SK-N-SH (cell line): ENCODE data around the gene OR2A5. TPM values are rescaled to one million over a fixed set of nuclear protein-coding genes. Genes with fewer than 3 reads are reported as not detected.

Experiments
- CTCF ChIA-PET: fragments of 300-600, 350-600 bp; formaldehyde crosslinking; extraction: SDS; loops from one replicate; lab custom pipeline; 2021; lab: Yijun Ruan, JAX
- POLR2A ChIA-PET: fragments of 350-600 bp; sonication (Branson Sonifier 250); formaldehyde crosslinking; extraction: SDS; loops from one replicate; lab custom pipeline; 2020; ENCODE audit warnings: antibody characterized with exemption, inconsistent platforms; lab: Yijun Ruan, JAX
- DNase-seq: peaks from one replicate; pipeline ENCODE4 v3.0.0; 2012
- H2AFZ ChIP-seq: fragments of 200-600 bp; sonication (generic); 2 replicates; pipeline ENCODE4 v1.8.1; 2016; ENCODE audit warnings: antibody characterized with exemption, mild to moderate bottlenecking, low read depth
- H3F3A ChIP-seq: fragments of 200-600 bp; sonication (generic); replicated peaks from 2 replicates; pipeline ENCODE3; 2016; ENCODE audit warnings: antibody characterized with exemption, mild to moderate bottlenecking; ENCODE audit not compliant: insufficient read depth
- H3K27ac ChIP-seq, 2 experiments: fragments of 200-500 bp in 1 of 2; fragments of 200-600 bp in 1 of 2; sonication (Bioruptor generic) in 1 of 2; sonication (generic), shearing (Covaris generic) in 1 of 2; 2 replicates each; pipeline versions ENCODE4 v1.5.1 to v1.6.1; 2014 to 2016; ENCODE audit warnings: low read depth in 2 of 2, inconsistent platforms in 1 of 2, low read length in 1 of 2, mild to moderate bottlenecking in 1 of 2, mixed read lengths in 1 of 2
- H3K27me3 ChIP-seq: fragments of 200-600 bp; sonication (generic), shearing (Covaris generic); 2 replicates; pipeline ENCODE4 v1.6.1; 2016; ENCODE audit warnings: mixed run types; ENCODE audit not compliant: insufficient read depth
- H3K36me3 ChIP-seq, 2 experiments: fragments of 200-500 bp in 1 of 2; fragments of 200-600 bp in 1 of 2; sonication (Bioruptor generic) in 1 of 2; sonication (generic) in 1 of 2; replicated peaks in 1 of 2; 2 replicates each; pipeline versions ENCODE3 to v1.5.1; 2014 to 2016; ENCODE audit warnings: low read length in 1 of 2, mild to moderate bottlenecking in 1 of 2; ENCODE audit not compliant: insufficient read depth in 2 of 2, control insufficient read depth in 1 of 2
- H3K4me1 ChIP-seq, 2 experiments: fragments of 200-500 bp in 1 of 2; fragments of 200-600 bp in 1 of 2; sonication (Bioruptor generic) in 1 of 2; sonication (generic), shearing (Covaris generic) in 1 of 2; 2 replicates each; pipeline versions ENCODE4 v1.5.1 to v1.6.1; 2014 to 2016; ENCODE audit warnings: low read depth in 1 of 2, low read length in 1 of 2, mixed run types in 1 of 2; ENCODE audit not compliant: insufficient read depth in 2 of 2, control insufficient read depth in 1 of 2
- H3K4me2 ChIP-seq: fragments of 200-600 bp; sonication (generic), shearing (Covaris generic); 2 replicates; pipeline ENCODE4 v1.6.1; 2017; ENCODE audit warnings: mixed run types
- H3K4me3 ChIP-seq, 2 experiments: fragments of 200-500 bp in 1 of 2; fragments of 200-600 bp in 1 of 2; sonication (Bioruptor generic) in 1 of 2; sonication (generic), shearing (Covaris generic) in 1 of 2; 2 replicates each; pipeline versions ENCODE4 v1.5.1 to v1.8.1; 2014 to 2016; ENCODE audit warnings: low read depth in 2 of 2, inconsistent platforms in 1 of 2, low read length in 1 of 2, mild to moderate bottlenecking in 1 of 2, mixed read lengths in 1 of 2, moderate library complexity in 1 of 2
- H3K79me2 ChIP-seq: fragments of 200-600 bp; sonication (generic); 2 replicates; pipeline ENCODE4 v1.8.1; 2017; ENCODE audit warnings: mild to moderate bottlenecking; ENCODE audit not compliant: insufficient read depth
- H3K9ac ChIP-seq: fragments of 200-600 bp; sonication (generic); 2 replicates; pipeline ENCODE4 v1.6.1; 2017; ENCODE audit warnings: mixed run types
- H3K9me2 ChIP-seq: fragments of 200-600 bp; sonication (generic); 2 replicates; pipeline ENCODE4 v1.6.1; 2017; ENCODE audit warnings: mixed run types
- H3K9me3 ChIP-seq: fragments of 200-600 bp; sonication (generic); 2 replicates; pipeline ENCODE4 v1.6.1; 2017; ENCODE audit warnings: mixed run types, mild to moderate bottlenecking, moderate library complexity
- H4K20me1 ChIP-seq: fragments of 200-600 bp; sonication (generic); 2 replicates; pipeline ENCODE4 v1.6.1; 2017; ENCODE audit warnings: mild to moderate bottlenecking, mixed run types; ENCODE audit not compliant: insufficient read depth
- CHD2 ChIP-seq: fragments of 150-350 bp; IDR thresholded peaks from 2 replicates; pipeline ENCODE4 v1.6.1; 2018; ENCODE audit warnings: low read length; ENCODE audit not compliant: partially characterized antibody
- FOSL2 ChIP-seq: IDR thresholded peaks from 2 replicates; pipeline ENCODE4 v1.4.0; 2012; ENCODE audit warnings: low read depth, mild to moderate bottlenecking, moderate library complexity, borderline replicate concordance
- GATA2 ChIP-seq: sonication (generic); formaldehyde crosslinking; IDR thresholded peaks from 2 replicates; pipeline ENCODE4 v1.5.0; 2020; ENCODE audit warnings: mild to moderate bottlenecking, missing genetic modification reagents
- JUND ChIP-seq: IDR thresholded peaks from 2 replicates; pipeline ENCODE4 v1.4.0; 2012
- MAX ChIP-seq: IDR thresholded peaks from 2 replicates; pipeline ENCODE4 v1.4.0; 2012; ENCODE audit warnings: low read depth
- MEF2A ChIP-seq: IDR thresholded peaks from 2 replicates; pipeline ENCODE4 v1.4.0; 2012; ENCODE audit warnings: low read depth, borderline replicate concordance
- NRF1 ChIP-seq: IDR thresholded peaks from 2 replicates; pipeline ENCODE4 v1.6.1; 2012; ENCODE audit warnings: low read depth, mild to moderate bottlenecking, low read length
- PBX3 ChIP-seq: IDR thresholded peaks from 2 replicates; pipeline ENCODE4; 2012
- POLR2AphosphoS5 ChIP-seq: IDR thresholded peaks from 2 replicates; pipeline ENCODE4 v1.6.1; 2012; ENCODE audit warnings: low read depth, low read length
- RAD21 ChIP-seq: IDR thresholded peaks from 2 replicates; pipeline ENCODE4 v1.6.1; 2012; ENCODE audit warnings: mild to moderate bottlenecking, low read length
- RCOR1 ChIP-seq: fragments of 150-350 bp; IDR thresholded peaks from 2 replicates; pipeline ENCODE4 v1.6.1; 2017; ENCODE audit warnings: antibody characterized with exemption, low read length
- REST ChIP-seq: IDR thresholded peaks from 2 replicates; pipeline ENCODE4 v1.6.1; 2012; ENCODE audit warnings: mild to moderate bottlenecking, low read depth, low read length, moderate library complexity
- RFX5 ChIP-seq: IDR thresholded peaks from 2 replicates; pipeline ENCODE4 v1.6.1; 2012; ENCODE audit warnings: mild to moderate bottlenecking, improper control_type of control experiment, low read length
- SMC3 ChIP-seq: IDR thresholded peaks from 2 replicates; pipeline ENCODE4 v1.6.1; 2012; ENCODE audit warnings: low read depth, low read length, improper control_type of control experiment
- TAF1 ChIP-seq: IDR thresholded peaks from 2 replicates; pipeline ENCODE4 v1.6.1; 2012; ENCODE audit warnings: low read depth, mild to moderate bottlenecking, low read length, moderate library complexity, borderline replicate concordance
- TCF12 ChIP-seq: IDR thresholded peaks from 2 replicates; pipeline ENCODE4 v1.4.0; 2012
- TEAD4 ChIP-seq: IDR thresholded peaks from 2 replicates; pipeline ENCODE4 v1.4.0; 2012; ENCODE audit warnings: mild to moderate bottlenecking, borderline replicate concordance; ENCODE audit not compliant: insufficient read depth
- USF1 ChIP-seq: IDR thresholded peaks from 2 replicates; pipeline ENCODE4 v1.4.0; 2012; ENCODE audit warnings: low read depth, borderline replicate concordance
- USF2 ChIP-seq: fragments of 150-350 bp; IDR thresholded peaks from 2 replicates; pipeline ENCODE4 v1.6.1; 2017; ENCODE audit warnings: antibody characterized with exemption, low read length, low read depth, borderline replicate concordance
- ZBTB33 ChIP-seq: IDR thresholded peaks from 2 replicates; pipeline ENCODE4 v1.4.0; 2012; ENCODE audit warnings: low read depth, borderline replicate concordance
- WGBS: methylation state at CpG from one replicate; pipeline ENCODE4 v1.1.6; 2017; ENCODE audit warnings: low lambda C conversion rate; 5-methylcytosine and 5-hydroxymethylcytosine counted together
- polyA plus RNA-seq, 3 experiments: library from polyadenylated mRNA; depleted of rRNA; stranded (reverse); fragments of >200 nt; gene quantifications; 2 replicates each; pipeline ENCODE4 v1.2.3, GENCODE V29; 2012

Gene OR2A5
- polyA plus RNA-seq, 1 of the 3 experiments (the other 2 are of a cell fraction): not detected

- DNase-seq: no peak
- Histone ChIP-seq H3K4me1 (no peaks in the 10 kb centered on the region), H3K27ac (no peak overlapping the region), H3F3A (no peaks in the 10 kb centered on the region), H3K9ac (no peak overlapping the region), H3K4me2 (no peak overlapping the region), H3K4me3 (no peak overlapping the region), H3K79me2 (no peaks in the 10 kb centered on the region), H4K20me1 (no peaks in the 10 kb centered on the region), H3K27me3 (no peaks in the 10 kb centered on the region), H2AFZ (no peak overlapping the region), H3K9me2 (no peaks in the 10 kb centered on the region), H3K9me3 (no peaks in the 10 kb centered on the region), H3K36me3 (no peaks in the 10 kb centered on the region)
- ChIA-PET CTCF (no interaction called here), POLR2A (no interaction called here)
- TF ChIP-seq REST: no peak
- TF ChIP-seq POLR2AphosphoS5: no peak
- TF ChIP-seq MAX: no peak
- no peak for TF ChIP-seq CHD2
- TF ChIP-seq RFX5: no peak
- TF ChIP-seq TCF12: no peak
- TF ChIP-seq RCOR1: no peak
- TF ChIP-seq PBX3: no peak
- TF ChIP-seq GATA2: no peak
- TF ChIP-seq JUND: no peak
- no peak for TF ChIP-seq SMC3
- TF ChIP-seq TAF1: no peak
- no peak for TF ChIP-seq RAD21
- TF ChIP-seq NRF1: no peak
- no peak for TF ChIP-seq FOSL2
- no peak for TF ChIP-seq USF2
- TF ChIP-seq ZBTB33: no peak
- no peak for TF ChIP-seq TEAD4
- no peak for TF ChIP-seq MEF2A
- TF ChIP-seq USF1: no peak
- WGBS: 2% methylated on average over 4 of the region's 4 CpGs
These were observed 9.9 kb upstream of the OR2A5 start for GRCh38 chr7:144038887-144039286.
